Lung (tissue), 12 donors: ENCODE data around the gene ALX4. TPM values are rescaled to one million over a fixed set of nuclear protein-coding genes. Genes with fewer than 3 reads are reported as not detected.

Experiments
- ATAC-seq: fragments of 200-7000 bp; cut with Tn5 transposase; one replicate; pipeline ENCODE4 v1.9.1; 2020; ENCODE audit warnings: moderate number of reproducible peaks; ENCODE audit not compliant: insufficient read depth, low FRiP score
- DNase-seq, 3 donors: peaks; one replicate each; pipeline ENCODE4 v3.0.0-alpha.2; 2013 to 2017
- H3K27ac ChIP-seq, 2 donors: one replicate each; pipeline ENCODE4 v1.5.1; 2013; ENCODE audit warnings: mild to moderate bottlenecking in 2 of 2, moderate library complexity in 2 of 2, control low read depth in 1 of 2, inconsistent platforms in 1 of 2, low read depth in 1 of 2, low read length in 1 of 2
- H3K27me3 ChIP-seq, 3 donors: one replicate each; pipeline ENCODE4 v1.5.1; 2013; ENCODE audit warnings: low read length in 2 of 3; ENCODE audit not compliant: control insufficient read depth in 3 of 3, insufficient read depth in 3 of 3
- H3K36me3 ChIP-seq, 4 donors: one replicate each; pipeline ENCODE4 v1.5.1; 2013; ENCODE audit warnings: low read length in 4 of 4, mild to moderate bottlenecking in 1 of 4, moderate library complexity in 1 of 4; ENCODE audit not compliant: control insufficient read depth in 4 of 4, insufficient read depth in 4 of 4
- H3K4me1 ChIP-seq, 5 donors: one replicate each; pipeline ENCODE4 v1.5.1; 2013; ENCODE audit warnings: low read length in 5 of 5, mild to moderate bottlenecking in 2 of 5, moderate library complexity in 1 of 5; ENCODE audit not compliant: control insufficient read depth in 5 of 5, insufficient read depth in 5 of 5
- H3K4me3 ChIP-seq: one replicate; pipeline ENCODE4 v1.5.1; 2013; ENCODE audit warnings: mild to moderate bottlenecking, control low read depth, moderate library complexity
- H3K9ac ChIP-seq, 2 donors: one replicate each; pipeline ENCODE4 v1.5.1; 2013; ENCODE audit warnings: low read length in 2 of 2, control low read depth in 1 of 2; ENCODE audit not compliant: insufficient read depth in 1 of 2
- H3K9me3 ChIP-seq, 4 donors: one replicate each; pipeline ENCODE4 v1.5.1; 2013; ENCODE audit warnings: low read length in 3 of 4, mild to moderate bottlenecking in 1 of 4, moderate library complexity in 1 of 4; ENCODE audit not compliant: control insufficient read depth in 4 of 4, insufficient read depth in 3 of 4
- CTCF ChIP-seq: IDR thresholded peaks from 2 replicates; pipeline ENCODE4 v1.5.1; 2012; ENCODE audit warnings: mild to moderate bottlenecking; ENCODE audit errors: control extremely low read depth, extremely low read depth
- WGBS, 2 donors: extraction: QIAGEN DNeasy Blood & Tissue Kit; methylation state at CpG; one replicate each; pipeline ENCODE4 v1.1.7; 2013; 5-methylcytosine and 5-hydroxymethylcytosine counted together
- polyA plus RNA-seq, 2 donors: library from polyadenylated mRNA; stranded (reverse); fragments of 200-250 nt; gene quantifications; one replicate each; pipeline ENCODE4 v1.2.1, GENCODE V29; 2013
- total RNA-seq, 2 donors: library from RNA; depleted of rRNA in 1 of 2; stranded (reverse); fragments of >200 nt in 1 of 2; gene quantifications; one replicate each; pipeline ENCODE4 v1.2.1, GENCODE V29; 2014 to 2021
- donor health status: control.
- donor health status: control.
- donor health status: Bipolar disorder and iron deficiency.
- donor health status: healthy.
- donor health status: DM: yes; HTN: yes; CAD: no.

Gene ALX4
- total and polyA plus RNA-seq, 4 donors, result 0.01 to 0.06 TPM; not detected in 2

DNA sequence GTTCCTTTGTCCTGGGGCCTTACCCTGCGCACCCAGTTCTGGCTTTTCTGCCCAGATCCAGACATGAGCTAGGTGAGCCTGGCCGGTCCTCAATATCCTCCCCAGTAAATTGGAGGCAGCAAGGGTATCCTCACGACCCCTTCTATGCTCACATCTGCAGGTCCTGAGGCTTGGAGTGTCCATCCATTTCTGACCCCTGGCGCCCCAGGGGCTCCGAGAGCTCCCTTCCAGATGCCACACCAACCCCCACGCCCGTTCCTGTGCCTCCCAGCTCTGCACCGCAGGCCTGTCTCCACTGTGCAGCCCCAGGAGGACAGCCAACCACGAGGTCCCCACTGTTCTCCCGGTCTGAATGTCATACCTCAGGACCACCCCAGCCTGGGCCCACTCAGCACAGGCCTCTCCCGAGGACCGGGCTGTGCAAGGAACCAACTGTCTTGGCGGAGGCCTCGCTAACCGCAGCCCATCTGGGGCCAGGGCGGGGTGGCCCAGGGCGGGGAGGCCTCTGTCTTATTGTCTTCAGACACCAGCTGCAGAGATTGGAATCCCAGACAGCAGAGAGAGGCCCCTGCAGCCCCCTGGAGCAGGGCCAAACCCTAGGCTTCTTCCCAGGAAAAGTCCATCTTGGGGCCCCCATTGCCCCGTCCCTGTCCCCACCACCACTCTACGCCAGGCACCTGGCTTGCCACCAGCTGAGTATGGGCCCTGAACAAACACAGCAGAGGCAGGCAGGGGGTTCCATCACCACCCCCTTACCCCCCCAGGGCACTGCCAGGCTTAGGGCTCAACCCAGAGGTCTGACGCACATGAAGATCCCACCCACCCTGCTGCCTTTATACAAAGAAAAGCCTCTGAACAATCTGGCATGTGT lies 39.3 kb downstream of the ALX4 start:
- 90 to 92% methylated on average over 19 to 20 of the region's 20 CpGs for WGBS, 2 donors
- Histone ChIP-seq H3K9ac (no peak overlapping the region), H3K4me3 (no peak overlapping the region), H3K27me3 (no peaks in the 10 kb centered on the region), H3K9me3 (peaks cover 0 to 4% (median 0%) of the 10 kb centered on the region in 4 donors), H3K36me3 (no peaks in the 10 kb centered on the region), H3K27ac (no peak overlapping the region), H3K4me1 (peaks cover 0 to 10% (median 0%) of the 10 kb centered on the region in 5 donors)
- DNase-seq (no peak), ATAC-seq (no peak)
- TF ChIP-seq CTCF, result no peak

- Histone ChIP-seq H3K4me1 (peaks cover 0 to 10% (median 0%) of the 10 kb centered on the region in 5 donors), H3K9ac (no peak overlapping the region), H3K27me3 (no peaks in the 10 kb centered on the region), H3K4me3 (no peak overlapping the region), H3K9me3 (peaks cover 0 to 2% (median 0%) of the 10 kb centered on the region in 4 donors), H3K36me3 (no peaks in the 10 kb centered on the region), H3K27ac (no peak overlapping the region)
- DNase-seq, result peak; percentile 31 to 43 (median 33)
- TF ChIP-seq CTCF, result no peak
- ATAC-seq, result no peak
- WGBS, 2 donors, result 62 to 86% methylated on average over 16 to 17 of the region's 17 CpGs
These were observed 40.3 kb downstream of the ALX4 start for GRCh38 chr11:44269369-44270351.

DNA sequence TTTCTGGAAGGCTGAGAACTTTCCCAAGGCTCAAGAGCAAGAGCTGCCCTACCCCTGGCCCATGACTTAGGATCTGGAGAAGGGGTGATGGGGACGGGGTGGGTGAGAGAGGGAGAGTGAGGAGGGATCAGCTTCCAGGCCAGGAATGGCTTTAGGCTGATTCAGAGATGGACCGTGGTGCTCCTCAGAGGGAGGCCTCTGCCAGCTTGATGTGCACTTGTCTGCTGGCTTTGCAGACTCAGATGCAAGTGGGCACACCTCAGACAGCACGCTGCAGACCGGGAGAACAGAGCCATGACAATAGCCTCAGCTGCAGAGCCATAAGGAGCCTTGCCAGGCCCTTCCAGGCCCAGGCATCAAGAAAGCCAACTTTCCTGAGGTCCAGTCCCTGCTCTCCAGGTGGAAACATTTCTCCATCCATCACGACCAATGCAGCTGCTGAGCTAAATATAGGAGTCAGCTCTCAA lies 41.3 kb downstream of the ALX4 start:
- Histone ChIP-seq H3K36me3 (no peaks in the 10 kb centered on the region), H3K27ac (no peak overlapping the region), H3K4me1 (peaks cover 0 to 10% (median 0%) of the 10 kb centered on the region in 5 donors), H3K9ac (no peak overlapping the region), H3K27me3 (no peaks in the 10 kb centered on the region), H3K4me3 (no peak overlapping the region), H3K9me3 (no peaks in the 10 kb centered on the region)
- ATAC-seq (no peak), DNase-seq (no peak)
- TF ChIP-seq CTCF, result no peak
- WGBS, 2 donors, result 80 to 87% methylated on average over 5 of the region's 5 CpGs
